ENCODE data around the gene ABTB2.

The ABTB2 gene

DNA sequence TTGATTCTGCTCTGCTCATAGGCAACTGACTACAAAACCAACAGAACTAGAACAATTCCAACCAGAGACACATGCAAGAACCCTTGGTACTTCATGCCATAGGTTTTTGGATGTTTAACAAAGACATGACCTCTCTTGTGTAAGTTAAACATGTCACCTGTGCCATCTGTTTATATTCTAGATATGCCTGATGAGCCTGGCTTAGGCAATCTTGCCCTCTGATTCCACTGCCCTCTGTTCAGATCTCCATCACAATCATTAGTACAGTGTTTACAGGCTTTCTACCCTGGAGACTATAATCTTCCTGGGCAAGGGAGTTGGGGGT, 40.8 kb downstream of the ABTB2 start:
- Histone ChIP-seq H3K9me3 (ENCODE audit: severe bottlenecking) (no peaks in the 10 kb centered on the region), H3K4me3 (ENCODE audit: low read depth, low read length) (no peak overlapping the region), H3K36me3 (peaks cover 8% of the 10 kb centered on the region), H3K27me3 (ENCODE audit: insufficient read depth, low read depth, severe bottlenecking) (no peaks in the 10 kb centered on the region), H3K27ac (no peak overlapping the region)
- no peak for DNase-seq
- TF ChIP-seq, protein P1, sequence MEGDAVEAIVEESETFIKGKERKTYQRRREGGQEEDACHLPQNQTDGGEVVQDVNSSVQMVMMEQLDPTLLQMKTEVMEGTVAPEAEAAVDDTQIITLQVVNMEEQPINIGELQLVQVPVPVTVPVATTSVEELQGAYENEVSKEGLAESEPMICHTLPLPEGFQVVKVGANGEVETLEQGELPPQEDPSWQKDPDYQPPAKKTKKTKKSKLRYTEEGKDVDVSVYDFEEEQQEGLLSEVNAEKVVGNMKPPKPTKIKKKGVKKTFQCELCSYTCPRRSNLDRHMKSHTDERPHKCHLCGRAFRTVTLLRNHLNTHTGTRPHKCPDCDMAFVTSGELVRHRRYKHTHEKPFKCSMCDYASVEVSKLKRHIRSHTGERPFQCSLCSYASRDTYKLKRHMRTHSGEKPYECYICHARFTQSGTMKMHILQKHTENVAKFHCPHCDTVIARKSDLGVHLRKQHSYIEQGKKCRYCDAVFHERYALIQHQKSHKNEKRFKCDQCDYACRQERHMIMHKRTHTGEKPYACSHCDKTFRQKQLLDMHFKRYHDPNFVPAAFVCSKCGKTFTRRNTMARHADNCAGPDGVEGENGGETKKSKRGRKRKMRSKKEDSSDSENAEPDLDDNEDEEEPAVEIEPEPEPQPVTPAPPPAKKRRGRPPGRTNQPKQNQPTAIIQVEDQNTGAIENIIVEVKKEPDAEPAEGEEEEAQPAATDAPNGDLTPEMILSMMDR (IDR thresholded peaks at IDR 0.05; ENCODE audit: low read depth, low read length) = no peak

DNA sequence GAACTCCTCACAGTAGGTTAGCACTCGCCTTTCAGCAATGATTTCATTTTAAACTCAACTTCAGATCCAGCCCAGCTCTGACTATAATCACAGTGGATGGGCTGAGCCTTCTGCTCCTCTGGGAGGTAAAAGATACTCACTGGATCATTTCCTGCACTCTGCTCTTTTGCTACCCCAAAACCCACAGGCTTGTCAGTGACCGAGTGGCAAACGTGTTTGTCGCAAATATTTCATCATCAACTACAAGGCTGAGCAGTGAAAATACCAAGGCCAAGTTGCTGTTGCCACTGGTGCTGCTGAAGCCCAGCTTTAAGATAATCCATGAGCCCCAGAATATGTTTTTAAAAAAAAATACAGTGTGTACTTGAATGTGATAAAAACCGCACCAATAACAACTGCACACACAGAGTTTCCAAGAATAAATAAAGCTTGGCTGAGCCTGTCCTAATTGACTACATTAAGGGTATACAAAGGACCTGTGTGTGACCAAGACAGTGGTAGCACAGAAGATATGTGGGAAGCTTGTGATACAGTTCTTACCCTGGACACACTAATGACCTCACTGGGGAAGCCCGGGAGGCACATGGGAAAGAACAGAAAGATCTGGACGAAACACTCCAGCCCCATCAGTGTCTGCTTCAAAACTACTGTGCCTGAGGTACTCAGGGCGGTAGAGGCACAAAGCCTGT, 41.3 kb downstream of the ABTB2 start:
- H3K27ac ChIP-seq = no peak overlapping the region
- TF ChIP-seq, protein P1 (IDR thresholded peaks at IDR 0.05; ENCODE audit: low read depth, low read length) = no peak

DNA sequence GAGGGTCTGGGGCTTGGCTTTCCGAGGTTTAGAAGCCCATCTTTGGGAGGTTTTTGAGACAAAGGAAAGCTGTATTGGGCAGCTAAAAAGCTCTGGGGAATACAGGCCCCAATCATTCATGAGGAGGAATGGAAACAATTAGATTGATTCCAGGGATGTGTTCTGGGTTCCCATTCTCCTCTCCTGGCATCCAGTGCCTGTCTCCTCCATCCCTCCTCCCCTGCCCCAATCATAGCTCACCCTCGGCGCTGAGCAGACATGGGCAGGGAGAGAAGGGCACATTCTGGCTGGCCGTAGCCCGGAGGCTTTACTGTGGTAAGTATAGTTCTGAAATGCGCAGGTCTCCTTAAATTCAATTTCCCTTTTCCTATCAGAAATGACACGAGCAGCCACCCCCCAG, 42.4 kb downstream of the ABTB2 start:
- Histone ChIP-seq H3K27ac (no peak overlapping the region), H3K4me3 (ENCODE audit: low read depth, low read length) (no peak overlapping the region), H3K9me3 (ENCODE audit: severe bottlenecking) (no peaks in the 10 kb centered on the region), H3K27me3 (ENCODE audit: insufficient read depth, low read depth, severe bottlenecking) (no peaks in the 10 kb centered on the region), H3K36me3 (peaks cover 8% of the 10 kb centered on the region)
- DNase-seq = no peak
- TF ChIP-seq, protein P1 (IDR thresholded peaks at IDR 0.05; ENCODE audit: low read depth, low read length) = no peak

More for the DNA sequence above, 41.3 kb downstream of the ABTB2 start:
- no peaks in the 10 kb centered on the region for H3K27me3 ChIP-seq (ENCODE audit: insufficient read depth, low read depth, severe bottlenecking)
- H3K9me3 ChIP-seq (ENCODE audit: severe bottlenecking) = no peaks in the 10 kb centered on the region
- no peak overlapping the region for H3K4me3 ChIP-seq (ENCODE audit: low read depth, low read length)
- DNase-seq = no peak
- H3K36me3 ChIP-seq = peaks cover 8% of the 10 kb centered on the region

DNA sequence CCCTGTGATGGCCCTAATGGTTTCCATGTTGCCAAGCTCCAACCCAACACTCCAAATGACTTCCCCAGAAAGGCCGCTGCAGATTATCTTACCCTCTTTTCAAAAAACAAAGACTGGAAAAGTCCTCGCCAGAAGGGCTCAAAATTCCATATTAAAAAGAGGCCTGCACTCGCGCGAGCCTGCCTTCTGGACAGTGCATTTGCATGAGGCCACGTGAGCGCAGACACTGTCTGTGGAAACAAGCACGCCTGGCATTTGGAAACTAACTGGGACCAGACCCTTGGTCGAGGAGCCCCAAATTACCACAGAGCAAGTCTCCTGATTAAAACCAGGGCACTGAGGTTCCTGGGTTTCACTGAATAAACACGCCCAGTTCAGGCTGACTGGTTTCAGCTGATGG, 42.9 kb downstream of the ABTB2 start:
- H3K27ac ChIP-seq = no peak overlapping the region
- no peak for DNase-seq
- H3K9me3 ChIP-seq (ENCODE audit: severe bottlenecking) = no peaks in the 10 kb centered on the region
- H3K4me3 ChIP-seq (ENCODE audit: low read depth, low read length) = no peak overlapping the region
- TF ChIP-seq, protein P1 (IDR thresholded peaks at IDR 0.05; ENCODE audit: low read depth, low read length) = no peak
- H3K36me3 ChIP-seq = peaks cover 8% of the 10 kb centered on the region
- no peaks in the 10 kb centered on the region for H3K27me3 ChIP-seq (ENCODE audit: insufficient read depth, low read depth, severe bottlenecking)

DNA sequence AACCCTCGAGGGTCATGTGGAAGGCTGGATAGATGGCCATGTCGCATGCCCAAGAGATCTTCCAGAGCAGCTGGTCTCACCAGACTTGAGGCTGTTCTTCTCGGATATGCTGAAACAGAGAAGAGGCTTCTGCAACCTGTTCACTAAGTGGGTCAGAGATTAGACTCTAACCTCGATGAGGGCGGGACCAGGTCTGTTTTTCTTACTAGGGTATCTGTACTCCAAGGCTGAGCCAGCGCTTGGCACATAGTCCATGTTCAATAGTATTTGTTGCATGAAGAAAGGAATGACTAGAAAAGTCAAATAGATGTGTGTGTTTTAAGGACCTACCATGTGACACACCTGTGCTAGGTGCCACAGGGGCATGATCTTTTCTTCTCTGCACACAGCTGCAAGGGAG, 43.6 kb downstream of the ABTB2 start:
- no peak overlapping the region for H3K4me3 ChIP-seq (ENCODE audit: low read depth, low read length)
- no peak overlapping the region for H3K27ac ChIP-seq
- DNase-seq = no peak
- H3K36me3 ChIP-seq = peaks cover 8% of the 10 kb centered on the region
- H3K9me3 ChIP-seq (ENCODE audit: severe bottlenecking) = no peaks in the 10 kb centered on the region
- TF ChIP-seq, protein P1 (IDR thresholded peaks at IDR 0.05; ENCODE audit: low read depth, low read length) = no peak
- H3K27me3 ChIP-seq (ENCODE audit: insufficient read depth, low read depth, severe bottlenecking) = no peaks in the 10 kb centered on the region

DNA sequence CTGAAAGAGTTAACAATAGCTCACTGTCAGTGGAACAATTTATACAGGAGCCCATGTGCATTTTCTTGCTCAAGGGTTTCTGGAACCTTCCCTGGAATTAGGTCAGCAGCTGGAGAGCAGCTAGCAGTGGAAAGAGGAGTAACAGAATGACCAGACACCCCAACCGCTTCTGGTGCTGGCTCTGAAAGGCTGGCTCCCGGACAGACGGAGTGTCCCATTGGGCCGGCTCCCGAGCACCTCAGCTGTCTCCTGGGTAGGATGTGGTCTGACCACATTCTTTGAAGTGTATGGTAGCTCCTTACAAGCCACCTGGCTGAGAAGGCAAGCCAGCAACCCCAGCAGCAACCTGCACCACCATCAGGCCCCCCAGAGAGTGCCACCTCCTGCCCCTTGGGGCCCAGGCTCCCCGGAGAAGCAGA, 44.7 kb downstream of the ABTB2 start:
- H3K27ac ChIP-seq = no peak overlapping the region
- H3K36me3 ChIP-seq = peaks cover 8% of the 10 kb centered on the region
- H3K27me3 ChIP-seq (ENCODE audit: insufficient read depth, low read depth, severe bottlenecking) = no peaks in the 10 kb centered on the region
- no peak overlapping the region for H3K4me3 ChIP-seq (ENCODE audit: low read depth, low read length)
- TF ChIP-seq, protein P1 (IDR thresholded peaks at IDR 0.05; ENCODE audit: low read depth, low read length) = no peak
- no peaks in the 10 kb centered on the region for H3K9me3 ChIP-seq (ENCODE audit: severe bottlenecking)
- no peak for DNase-seq

Data from WERI-Rb-1 (cell line).